Measurements from ENCODE around the gene APH1A. TPM values are rescaled to one million over a fixed set of nuclear protein-coding genes. Genes with fewer than 3 reads are reported as not detected.

Gene APH1A
- total RNA-seq, 4 donors from 2014 or later = 41.2 to 63.8 (median 54.9) TPM

- H3K27me3 ChIP-seq = no peaks in the 10 kb centered on the region
- in situ Hi-C loops (cut with MboI; ENCODE audit: low sequenced_read_pairs in 4 of 4) = no loop called here
- no peak overlapping the region for H3K4me3 ChIP-seq
- intact Hi-C loops (cut with DNase I; ENCODE audit: low total_unique reads) = no loop called here
- ATAC-seq = no peak
- H3K4me1 ChIP-seq = peaks cover 9 to 18% of the 10 kb centered on the region in 2 donors
- peaks cover 0 to 28% of the 10 kb centered on the region in 2 donors for H3K36me3 ChIP-seq
- no peaks in the 10 kb centered on the region for H3K9me3 ChIP-seq
- DNase-seq = no peak
- H3K27ac ChIP-seq = no peak overlapping the region
- no peak for TF ChIP-seq POLR2A (IDR thresholded peaks at IDR 0.05)
- TF ChIP-seq, protein P1, sequence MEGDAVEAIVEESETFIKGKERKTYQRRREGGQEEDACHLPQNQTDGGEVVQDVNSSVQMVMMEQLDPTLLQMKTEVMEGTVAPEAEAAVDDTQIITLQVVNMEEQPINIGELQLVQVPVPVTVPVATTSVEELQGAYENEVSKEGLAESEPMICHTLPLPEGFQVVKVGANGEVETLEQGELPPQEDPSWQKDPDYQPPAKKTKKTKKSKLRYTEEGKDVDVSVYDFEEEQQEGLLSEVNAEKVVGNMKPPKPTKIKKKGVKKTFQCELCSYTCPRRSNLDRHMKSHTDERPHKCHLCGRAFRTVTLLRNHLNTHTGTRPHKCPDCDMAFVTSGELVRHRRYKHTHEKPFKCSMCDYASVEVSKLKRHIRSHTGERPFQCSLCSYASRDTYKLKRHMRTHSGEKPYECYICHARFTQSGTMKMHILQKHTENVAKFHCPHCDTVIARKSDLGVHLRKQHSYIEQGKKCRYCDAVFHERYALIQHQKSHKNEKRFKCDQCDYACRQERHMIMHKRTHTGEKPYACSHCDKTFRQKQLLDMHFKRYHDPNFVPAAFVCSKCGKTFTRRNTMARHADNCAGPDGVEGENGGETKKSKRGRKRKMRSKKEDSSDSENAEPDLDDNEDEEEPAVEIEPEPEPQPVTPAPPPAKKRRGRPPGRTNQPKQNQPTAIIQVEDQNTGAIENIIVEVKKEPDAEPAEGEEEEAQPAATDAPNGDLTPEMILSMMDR (IDR thresholded peaks at IDR 0.05 in 4 of 5, conservative IDR thresholded peaks at IDR 0.05 in 1 of 5) = no peak
Observed at GRCh38 chr1:150288822-150289221, 20.0 kb upstream of the APH1A start.

DNA sequence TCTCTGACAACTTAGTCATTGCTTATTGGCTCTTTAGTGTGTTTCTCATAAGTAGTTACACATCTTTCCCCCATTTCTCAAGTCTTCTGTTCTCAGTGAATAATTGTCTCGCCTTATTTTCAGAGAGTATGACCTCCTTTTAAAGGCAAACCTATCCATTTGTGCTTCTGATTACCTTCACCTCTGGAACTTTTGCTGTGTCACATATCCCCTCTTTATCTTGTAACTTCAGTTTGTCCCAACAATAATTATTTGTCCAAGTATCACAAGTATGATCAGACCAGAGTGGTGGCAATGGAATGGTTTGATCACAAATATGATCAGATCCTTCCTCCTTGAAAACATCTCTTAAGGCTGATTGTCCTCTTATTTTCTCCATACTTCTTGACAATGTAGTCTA lies 19.6 kb upstream of the APH1A start:
- no peak for DNase-seq
- Histone ChIP-seq H3K27me3 (no peaks in the 10 kb centered on the region), H3K4me3 (no peak overlapping the region), H3K27ac (peak overlapping the region in 1 of 4 donors; percentile 14), H3K36me3 (peaks cover 0 to 28% of the 10 kb centered on the region in 2 donors), H3K4me1 (peaks cover 14 to 22% of the 10 kb centered on the region in 2 donors), H3K9me3 (no peaks in the 10 kb centered on the region)
- in situ Hi-C loops (cut with MboI; ENCODE audit: low sequenced_read_pairs in 4 of 4) (no loop called here), intact Hi-C loops (cut with DNase I; ENCODE audit: low total_unique reads) (no loop called here)
- no peak for TF ChIP-seq POLR2A (IDR thresholded peaks at IDR 0.05)
- TF ChIP-seq, protein P1 (IDR thresholded peaks at IDR 0.05 in 4 of 5, conservative IDR thresholded peaks at IDR 0.05 in 1 of 5) = no peak
- no peak for ATAC-seq

DNA sequence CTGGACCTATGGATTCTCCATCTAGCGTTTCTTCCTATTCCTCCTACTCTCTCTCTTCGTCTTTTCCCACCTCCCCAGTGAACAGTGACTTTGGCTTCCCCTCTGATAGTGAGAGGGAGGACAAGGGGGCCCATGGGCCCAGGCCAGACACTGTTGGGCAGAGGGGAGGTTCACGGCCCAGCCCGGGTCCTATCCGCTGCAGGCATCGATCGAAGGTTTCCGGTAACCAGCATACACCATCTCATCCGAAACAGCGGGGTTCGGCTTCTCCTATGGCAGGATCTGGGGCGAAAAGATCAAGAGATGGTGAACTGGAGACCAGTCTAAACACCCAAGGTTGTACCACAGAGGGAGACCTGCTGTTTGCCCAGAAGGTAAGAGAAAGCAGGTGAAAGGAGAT lies 14.4 kb upstream of the APH1A start:
- Histone ChIP-seq H3K36me3 (peaks cover 0 to 25% of the 10 kb centered on the region in 2 donors), H3K27ac (peak overlapping the region; percentile 93 to 97 (median 95)), H3K9me3 (no peaks in the 10 kb centered on the region), H3K27me3 (no peaks in the 10 kb centered on the region), H3K4me1 (peaks cover 27 to 34% of the 10 kb centered on the region in 2 donors), H3K4me3 (peak overlapping the region; percentile 59 to 80 (median 72))
- ATAC-seq (no peak), DNase-seq (no peak)
- TF ChIP-seq, protein P1 (IDR thresholded peaks at IDR 0.05 in 4 of 5, conservative IDR thresholded peaks at IDR 0.05 in 1 of 5) = no peak
- no peak for TF ChIP-seq POLR2A (IDR thresholded peaks at IDR 0.05)
- intact Hi-C loops (cut with DNase I; ENCODE audit: low total_unique reads) = loop anchor here (5.0 kb wide), 1 partner anchor 279 kb away; no protein-coding TSS in a partner anchor
- in situ Hi-C loops (cut with MboI; ENCODE audit: low sequenced_read_pairs in 4 of 4) = no loop called here

DNA sequence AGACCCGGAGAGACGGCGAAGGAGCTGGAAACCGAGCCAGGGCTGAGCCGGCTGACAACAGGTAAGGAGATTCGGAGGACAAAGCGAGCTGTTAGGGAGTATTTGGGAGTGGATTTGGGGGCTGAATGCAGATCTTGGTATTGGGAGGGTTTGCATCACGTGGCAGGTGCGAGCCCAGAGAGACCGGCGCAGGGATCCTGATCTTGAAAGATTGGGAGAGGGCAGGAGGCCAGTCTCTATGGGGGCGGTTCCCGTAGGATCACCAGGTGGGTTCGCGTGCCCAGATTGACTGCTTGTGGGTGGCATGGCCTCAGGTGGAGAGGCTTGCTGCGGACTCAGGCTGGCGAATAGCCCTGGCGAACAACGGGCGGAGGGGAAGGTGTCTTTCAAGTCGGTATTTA lies 13.7 kb upstream of the APH1A start:
- in situ Hi-C loops (cut with MboI; ENCODE audit: low sequenced_read_pairs in 4 of 4) = no loop called here
- no peaks in the 10 kb centered on the region for H3K27me3 ChIP-seq

More for the DNA sequence above, 13.7 kb upstream of the APH1A start:
- TF ChIP-seq POLR2A (IDR thresholded peaks at IDR 0.05) = peak; percentile 67 to 77
- TF ChIP-seq, protein P1 (IDR thresholded peaks at IDR 0.05 in 4 of 5, conservative IDR thresholded peaks at IDR 0.05 in 1 of 5) = no peak
- no peaks in the 10 kb centered on the region for H3K9me3 ChIP-seq
- peaks cover 27 to 34% of the 10 kb centered on the region in 2 donors for H3K4me1 ChIP-seq
- ATAC-seq = peak; percentile 56 to 59
- peak overlapping the region; percentile 59 to 80 (median 72) for H3K4me3 ChIP-seq
- peak; percentile 64 to 83 for DNase-seq
- H3K27ac ChIP-seq = peak overlapping the region; percentile 93 to 97 (median 95)
- intact Hi-C loops (cut with DNase I; ENCODE audit: low total_unique reads) = loop anchor here (1.0 to 5.0 kb wide), 4 partner anchors 14 to 280 kb away; partner anchors contain the start of gene PRPF3
- peaks cover 0 to 18% of the 10 kb centered on the region in 2 donors for H3K36me3 ChIP-seq
